GM12801 (cell line): ENCODE measurements around the gene ANKRD18B.

ENCODE experiments used
- TF ChIP-seq, protein P1 (sequence below): IDR thresholded peaks from one replicate; pipeline ENCODE4 v1.5.1; 2011; ENCODE audit warnings: control low read depth; ENCODE audit not compliant: insufficient read length; ENCODE audit errors: extremely low read depth

ANKRD18B gene

DNA sequence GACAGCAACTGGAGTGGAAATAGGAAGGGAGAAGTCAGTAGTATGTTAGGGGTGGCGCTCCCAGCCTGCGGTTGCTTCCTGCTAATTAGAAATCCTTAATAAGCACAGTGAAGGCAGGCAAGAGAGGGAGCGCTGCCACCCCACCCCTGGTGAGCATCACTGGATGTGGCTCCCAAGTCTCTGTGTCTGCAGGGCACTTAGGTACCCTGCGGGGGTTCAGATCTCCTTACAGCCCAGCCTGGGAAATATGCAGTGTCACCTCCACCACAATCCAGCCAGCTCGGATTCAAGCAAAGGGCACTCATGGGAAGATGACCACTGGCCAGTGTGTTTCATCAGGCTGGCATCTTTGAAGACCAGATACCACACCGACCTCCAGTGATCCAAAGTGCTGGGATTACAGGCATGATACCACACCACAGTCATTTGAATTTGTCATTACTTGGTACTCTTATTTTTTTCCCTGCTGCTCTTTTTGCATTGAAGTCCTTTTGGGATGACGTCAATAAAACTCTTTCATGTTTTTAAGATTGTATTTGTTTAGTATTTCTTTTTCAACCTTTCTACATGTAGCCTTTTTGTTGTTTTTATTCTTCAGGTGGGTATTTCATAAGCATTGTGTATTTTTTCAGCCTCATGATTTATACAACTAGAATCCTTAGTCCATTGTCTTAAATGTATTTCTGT, 90.1 kb downstream of the ANKRD18B start:
- TF ChIP-seq, protein P1, sequence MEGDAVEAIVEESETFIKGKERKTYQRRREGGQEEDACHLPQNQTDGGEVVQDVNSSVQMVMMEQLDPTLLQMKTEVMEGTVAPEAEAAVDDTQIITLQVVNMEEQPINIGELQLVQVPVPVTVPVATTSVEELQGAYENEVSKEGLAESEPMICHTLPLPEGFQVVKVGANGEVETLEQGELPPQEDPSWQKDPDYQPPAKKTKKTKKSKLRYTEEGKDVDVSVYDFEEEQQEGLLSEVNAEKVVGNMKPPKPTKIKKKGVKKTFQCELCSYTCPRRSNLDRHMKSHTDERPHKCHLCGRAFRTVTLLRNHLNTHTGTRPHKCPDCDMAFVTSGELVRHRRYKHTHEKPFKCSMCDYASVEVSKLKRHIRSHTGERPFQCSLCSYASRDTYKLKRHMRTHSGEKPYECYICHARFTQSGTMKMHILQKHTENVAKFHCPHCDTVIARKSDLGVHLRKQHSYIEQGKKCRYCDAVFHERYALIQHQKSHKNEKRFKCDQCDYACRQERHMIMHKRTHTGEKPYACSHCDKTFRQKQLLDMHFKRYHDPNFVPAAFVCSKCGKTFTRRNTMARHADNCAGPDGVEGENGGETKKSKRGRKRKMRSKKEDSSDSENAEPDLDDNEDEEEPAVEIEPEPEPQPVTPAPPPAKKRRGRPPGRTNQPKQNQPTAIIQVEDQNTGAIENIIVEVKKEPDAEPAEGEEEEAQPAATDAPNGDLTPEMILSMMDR, result no peak

DNA sequence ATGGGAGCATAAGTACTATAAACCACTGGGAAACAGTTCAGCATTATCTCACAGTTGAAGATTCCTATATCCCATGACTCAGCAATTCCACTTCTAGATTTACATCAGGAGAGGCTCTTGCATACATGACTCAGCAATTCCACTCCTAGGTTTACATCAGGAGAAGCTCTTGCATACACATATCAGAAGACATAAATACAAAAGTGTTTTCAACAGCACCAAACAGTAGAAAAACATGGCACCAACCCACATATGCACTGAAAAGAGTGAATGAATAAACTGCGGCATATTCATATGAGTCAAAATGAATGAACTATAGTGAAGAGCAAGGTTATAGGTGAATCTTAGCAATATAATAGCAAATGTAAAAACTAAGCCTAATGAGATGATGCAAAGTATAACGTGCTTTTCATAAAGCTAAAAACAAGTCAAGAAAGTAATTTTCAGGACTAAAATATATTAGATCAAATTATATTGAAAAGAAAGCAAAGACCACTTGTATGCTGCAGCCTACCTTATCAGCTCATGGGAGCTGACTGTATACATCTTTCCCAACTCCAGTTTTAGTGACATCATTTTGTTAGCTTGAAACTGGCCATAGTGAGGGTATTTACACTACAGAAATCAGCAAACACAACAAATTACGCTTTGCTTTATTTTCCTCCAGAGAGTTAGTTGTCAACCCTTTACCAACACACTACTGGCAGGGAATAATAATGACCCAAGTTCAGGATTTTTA, 95.8 kb downstream of the ANKRD18B start:
- TF ChIP-seq, protein P1, result no peak

DNA sequence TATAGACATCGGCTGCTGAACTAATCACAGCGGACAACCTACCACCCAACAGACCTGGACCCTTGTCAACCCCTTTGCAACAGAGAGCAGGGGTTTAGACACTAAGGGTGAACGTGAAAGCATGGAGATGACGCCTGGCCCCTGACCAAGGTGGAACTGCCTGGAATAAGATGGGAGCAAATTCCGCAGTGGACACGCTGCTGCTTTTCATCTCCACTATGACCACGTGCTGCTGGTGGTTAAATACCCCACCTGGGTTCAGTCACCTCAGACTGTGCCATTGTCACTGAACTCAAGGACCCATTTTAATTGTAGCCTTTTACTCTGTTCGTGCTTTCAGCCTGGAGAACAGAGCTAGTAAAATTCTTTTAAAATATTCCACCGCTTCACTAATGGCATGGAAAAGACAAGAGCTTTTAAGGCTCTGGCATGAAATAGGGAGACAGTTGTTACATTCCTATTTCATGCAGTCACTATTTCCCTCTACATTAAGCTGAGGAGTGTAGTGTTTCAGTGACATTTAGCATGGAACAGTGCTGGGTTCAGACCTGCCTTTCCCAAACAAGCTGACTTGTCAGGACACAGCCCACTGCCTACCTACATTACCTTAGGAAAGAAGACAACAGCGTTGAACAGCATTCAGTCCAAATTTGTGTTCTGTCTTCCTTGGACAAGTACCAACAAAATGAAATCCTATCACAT, 96.8 kb downstream of the ANKRD18B start:
- TF ChIP-seq, protein P1, result no peak
